H1 (cell line): Measurements from ENCODE around the gene CTBP2. TPM values are rescaled to one million over a fixed set of nuclear protein-coding genes. Genes with fewer than 3 reads are reported as not detected.

Experiments
- CTCF ChIA-PET: fragments of 300-600 bp; sonication (Branson Sonifier 250); formaldehyde crosslinking; loops from one replicate; lab custom pipeline; 2021; ENCODE audit not compliant: partially characterized antibody; lab: Charles Lee
- POLR2A ChIA-PET: fragments of 300-600 bp; sonication (Branson Sonifier 250); formaldehyde crosslinking; loops from one replicate; lab custom pipeline; 2021; ENCODE audit warnings: inconsistent platforms; ENCODE audit not compliant: partially characterized antibody; lab: Charles Lee
- DNase-seq, 2 experiments: peaks; one replicate each; pipeline versions ENCODE4 v3.0.0 to v3.0.0-alpha.2; 2010 to 2022; ENCODE audit warnings: low spot score in 2 of 2, low read depth in 1 of 2, mixed read lengths in 1 of 2
- FAIRE-seq: peaks from 2 replicates; lab custom pipeline; 2011; peaks lifted over from hg19 to GRCh38; lab: Jason Lieb, UNC
- H2AFZ ChIP-seq: 2 replicates; pipeline ENCODE4 v1.8.1; 2012; ENCODE audit warnings: low read length, inconsistent platforms
- H2AK5ac ChIP-seq: 2 replicates; pipeline ENCODE4 v1.6.1; 2013; ENCODE audit warnings: low read depth, low read length
- H2BK120ac ChIP-seq: replicated peaks from 2 replicates; pipeline ENCODE3; 2013; ENCODE audit warnings: low read depth, low read length, inconsistent platforms
- H2BK12ac ChIP-seq: 2 replicates; pipeline ENCODE4 v1.6.1; 2013; ENCODE audit warnings: low read depth, low read length
- H2BK15ac ChIP-seq: 2 replicates; pipeline ENCODE4 v1.6.1; 2013; ENCODE audit warnings: low read length
- H2BK20ac ChIP-seq: 2 replicates; pipeline ENCODE4 v1.6.1; 2013; ENCODE audit warnings: low read length
- H2BK5ac ChIP-seq: 2 replicates; pipeline ENCODE4 v1.6.1; 2013; ENCODE audit warnings: low read depth, low read length
- H3K14ac ChIP-seq: 2 replicates; pipeline ENCODE4 v1.6.1; 2013; ENCODE audit warnings: inconsistent platforms; ENCODE audit not compliant: insufficient read length
- H3K18ac ChIP-seq: 2 replicates; pipeline ENCODE4 v1.6.1; 2013; ENCODE audit warnings: low read length; ENCODE audit errors: extremely low read depth
- H3K23ac ChIP-seq: 2 replicates; pipeline ENCODE4 v1.6.1; 2013; ENCODE audit warnings: inconsistent platforms; ENCODE audit not compliant: insufficient read length
- H3K23me2 ChIP-seq: 2 replicates; pipeline ENCODE4 v1.6.1; 2013; ENCODE audit warnings: low read depth, low read length
- H3K27ac ChIP-seq: 2 replicates; pipeline ENCODE4 v1.6.1; 2011; ENCODE audit warnings: low read depth, low read length, inconsistent platforms
- H3K27me3 ChIP-seq, 4 experiments: replicated peaks in 1 of 4; 1 replicate in 1 of 4; 2 replicates in 3 of 4; pipeline versions ENCODE4 v1.6.1 to v1.8.1; 2011 to 2013; ENCODE audit warnings: low read length in 3 of 4, mild to moderate bottlenecking in 3 of 4, inconsistent platforms in 2 of 4, mixed read lengths in 2 of 4, moderate library complexity in 1 of 4; ENCODE audit not compliant: control insufficient read depth in 3 of 4, insufficient read depth in 3 of 4; ENCODE audit errors: extremely low read depth in 1 of 4
- H3K36me3 ChIP-seq, 4 experiments: 2 replicates each; pipeline versions ENCODE4 v1.6.1 to v1.8.1; 2011 to 2013; ENCODE audit warnings: mild to moderate bottlenecking in 4 of 4, low read length in 3 of 4, moderate library complexity in 2 of 4, control low read depth in 1 of 4, inconsistent platforms in 1 of 4; ENCODE audit not compliant: insufficient read depth in 4 of 4, control insufficient read depth in 2 of 4
- H3K4ac ChIP-seq: replicated peaks from 2 replicates; pipeline ENCODE3; 2013; ENCODE audit warnings: low read length, low read depth, mixed read lengths, inconsistent platforms; ENCODE audit not compliant: insufficient read length
- H3K4me1 ChIP-seq, 4 experiments: replicated peaks in 1 of 4; 1 replicate in 1 of 4; 2 replicates in 3 of 4; pipeline versions ENCODE4 v1.6.1 to v1.8.1; 2011 to 2013; ENCODE audit warnings: low read length in 3 of 4, inconsistent platforms in 2 of 4, mixed read lengths in 1 of 4; ENCODE audit not compliant: insufficient read depth in 4 of 4, control insufficient read depth in 3 of 4
- H3K4me2 ChIP-seq, 2 experiments: 2 replicates each; pipeline versions ENCODE4 v1.6.1 to v1.8.1; 2011 to 2013; ENCODE audit warnings: low read depth in 2 of 2, low read length in 2 of 2, control low read depth in 1 of 2, inconsistent platforms in 1 of 2, mild to moderate bottlenecking in 1 of 2; ENCODE audit not compliant: insufficient read depth in 1 of 2
- H3K4me3 ChIP-seq, 4 experiments: fragments of 200-600, 300-600 bp in 1 of 4; sonication (generic), shearing (Covaris generic), sonication (Bioruptor Twin) in 1 of 4; 2 replicates each; pipeline versions ENCODE4 v1.5.1 to v1.8.1; 2011 to 2016; ENCODE audit warnings: low read length in 4 of 4, low read depth in 3 of 4, control low read depth in 2 of 4, inconsistent platforms in 2 of 4, mild to moderate bottlenecking in 2 of 4, mixed read lengths in 1 of 4, moderate library complexity in 1 of 4; ENCODE audit not compliant: insufficient read depth in 2 of 4; ENCODE audit errors: extremely low read depth in 1 of 4
- H3K56ac ChIP-seq: replicated peaks from 2 replicates; pipeline ENCODE3; 2013; ENCODE audit warnings: low read depth, mild to moderate bottlenecking, mixed read lengths, low read length, inconsistent platforms; ENCODE audit not compliant: insufficient read length
- H3K79me1 ChIP-seq: 2 replicates; pipeline ENCODE4 v1.6.1; 2013; ENCODE audit warnings: low read depth, low read length, control low read depth
- H3K79me2 ChIP-seq, 2 experiments: 2 replicates each; pipeline versions ENCODE4 v1.6.1 to v1.8.1; 2012 to 2013; ENCODE audit warnings: low read length in 2 of 2, mild to moderate bottlenecking in 2 of 2, inconsistent platforms in 1 of 2; ENCODE audit not compliant: insufficient read depth in 2 of 2, control insufficient read depth in 1 of 2
- H3K9ac ChIP-seq, 4 experiments: replicated peaks in 1 of 4; 1 replicate in 1 of 4; 2 replicates in 3 of 4; pipeline versions ENCODE4 v1.6.1 to v1.8.1; 2011 to 2013; ENCODE audit warnings: low read depth in 3 of 4, low read length in 3 of 4, control low read depth in 2 of 4, mild to moderate bottlenecking in 2 of 4, moderate library complexity in 2 of 4, inconsistent platforms in 1 of 4; ENCODE audit errors: extremely low read depth in 1 of 4
- H3K9me3 ChIP-seq, 2 experiments: 2 replicates each; pipeline versions ENCODE4 v1.6.1 to v1.8.1; 2012 to 2013; ENCODE audit warnings: mild to moderate bottlenecking in 2 of 2, moderate library complexity in 2 of 2, control low read depth in 1 of 2, inconsistent platforms in 1 of 2, low read depth in 1 of 2, low read length in 1 of 2, mixed read lengths in 1 of 2; ENCODE audit not compliant: insufficient read depth in 2 of 2
- H4K20me1 ChIP-seq, 2 experiments: replicated peaks in 1 of 2; 2 replicates each; pipeline versions ENCODE3 to v1.8.1; 2011 to 2013; ENCODE audit warnings: inconsistent platforms in 2 of 2, low read length in 2 of 2, mild to moderate bottlenecking in 1 of 2; ENCODE audit not compliant: insufficient read depth in 2 of 2, control insufficient read depth in 1 of 2
- H4K5ac ChIP-seq: 2 replicates; pipeline ENCODE4 v1.6.1; 2013; ENCODE audit warnings: low read length, low read depth, mixed read lengths, inconsistent platforms; ENCODE audit not compliant: insufficient read length
- H4K8ac ChIP-seq: 2 replicates; pipeline ENCODE4 v1.8.0; 2013; ENCODE audit warnings: mild to moderate bottlenecking, moderate library complexity, low read length, inconsistent platforms; ENCODE audit not compliant: insufficient read depth; ENCODE audit errors: extremely low read depth
- H4K91ac ChIP-seq: replicated peaks from 2 replicates; pipeline ENCODE3; 2013; ENCODE audit warnings: low read length, mixed read lengths, inconsistent platforms; ENCODE audit not compliant: insufficient read length
- CREB1 ChIP-seq: IDR thresholded peaks from 2 replicates; pipeline ENCODE4 v1.6.1; 2012; ENCODE audit warnings: inconsistent platforms
- CTBP2 ChIP-seq: IDR thresholded peaks from 2 replicates; pipeline ENCODE4 v1.7.0; 2011; ENCODE audit warnings: borderline replicate concordance, mild to moderate bottlenecking, moderate library complexity, mixed read lengths, low read length; ENCODE audit not compliant: insufficient read depth, insufficient read length
- TAF7 ChIP-seq: optimal IDR thresholded peaks from 2 replicates; pipeline ENCODE3; 2011; ENCODE audit warnings: low read depth, mild to moderate bottlenecking, inconsistent platforms, low read length, moderate library complexity, borderline replicate concordance
- WGBS, 2 experiments: shearing (Covaris generic) in 1 of 2; methylation state at CpG; one replicate each; pipeline versions ENCODE4 v1.1.6 to v1.1.7; 2013 to 2015; ENCODE audit warnings: low lambda C conversion rate in 2 of 2, mixed read lengths in 2 of 2, inconsistent platforms in 1 of 2, low coverage in 1 of 2, missing lambda C conversion rate in 1 of 2; ENCODE audit not compliant: insufficient replicate concordance in 2 of 2, insufficient coverage in 1 of 2, insufficient read length in 1 of 2; ENCODE audit errors: extremely low coverage in 1 of 2, missing lambda C conversion rate in 1 of 2; 5-methylcytosine and 5-hydroxymethylcytosine counted together
- polyA plus RNA-seq, 7 experiments: library from polyadenylated mRNA; depleted of rRNA in 3 of 7; stranded (reverse) in 5 of 7; unstranded in 2 of 7; fragments of >200 nt in 5 of 7; fragments of 200-250 nt in 2 of 7; gene quantifications; 1 replicate in 5 of 7; 2 replicates in 1 of 7; 4 replicates in 1 of 7; pipeline versions ENCODE4 v1.2.1 to v1.2.3, GENCODE V29; 2011 to 2013; ENCODE audit warnings: missing spikeins in 2 of 7, mixed read lengths in 2 of 7
- total RNA-seq: library from RNA; stranded (reverse); fragmentation: NEBNext Ultra II Directional; extraction: Animal tissue kit (Norgen Biotek cat#: 25700); gene quantifications from 2 replicates; pipeline ENCODE4 v1.2.1, GENCODE V29; 2021

CTBP2 gene
- total and polyA plus RNA-seq, 2 of the 8 experiments (the other 6 are each of a cell fraction or from before 2014, with no cell fraction given), result 208 to 221 TPM

DNA sequence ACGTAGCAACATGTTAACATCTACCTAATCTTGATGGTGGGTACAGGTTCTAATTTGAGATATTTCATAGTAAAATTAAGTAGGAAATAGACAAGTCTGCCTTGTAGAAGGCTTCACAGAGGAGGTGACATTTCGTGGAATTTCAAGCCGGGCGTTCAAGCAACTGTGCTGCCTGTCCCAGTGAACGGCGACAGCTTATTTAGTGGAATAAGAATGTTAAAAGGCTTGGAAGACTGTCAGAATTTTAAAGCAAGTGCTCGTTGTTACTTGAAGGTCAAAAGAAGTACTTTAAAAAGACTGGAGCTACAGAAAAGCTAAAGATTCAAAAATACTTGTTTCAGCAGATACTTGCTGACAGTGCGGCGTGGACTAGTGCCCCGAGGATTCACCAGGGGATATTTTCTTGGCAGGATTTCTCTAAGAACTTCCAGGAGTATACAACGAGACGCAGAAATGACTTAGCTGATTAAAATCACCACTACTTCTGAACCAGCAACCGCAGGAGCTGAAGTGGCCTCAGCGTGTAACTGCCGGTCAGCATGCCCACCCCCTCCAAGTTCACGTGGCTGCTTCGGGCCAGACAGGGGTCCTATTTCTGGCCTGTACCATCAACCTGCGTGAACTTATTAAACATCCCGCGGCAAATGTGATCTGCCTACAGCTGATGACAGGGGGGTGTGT lies 46.5 kb downstream of the CTBP2 start:
- Histone ChIP-seq H3K23ac (no peak overlapping the region), H3K9ac (no peak overlapping the region), H2BK20ac (no peak overlapping the region), H2BK120ac (no peak overlapping the region), H3K36me3 (peaks cover 7 to 48% (median 11%) of the 10 kb centered on the region in 4 experiments), H4K5ac (no peak overlapping the region), H2BK12ac (no peak overlapping the region), H4K20me1 (peaks cover 68 to 82% of the 10 kb centered on the region in 2 experiments), H3K79me1 (peaks cover 37% of the 10 kb centered on the region), H2BK15ac (no peak overlapping the region), H3K56ac (no peak overlapping the region), H3K14ac (no peak overlapping the region), H3K4ac (no peak overlapping the region), H3K23me2 (no peaks in the 10 kb centered on the region), H3K4me3 (no peak overlapping the region), H3K18ac (no peak overlapping the region), H2BK5ac (no peak overlapping the region), H3K27ac (no peak overlapping the region), H4K8ac (no peak overlapping the region)
- WGBS, 2 experiments, result 91% methylated on average over 20 of the region's 20 CpGs; no CpG with 5 or more reads in 1 of the 2 experiments
- no peak for FAIRE-seq
- CTCF ChIA-PET, result interaction anchor here (1.3 to 1.4 kb wide), 2 partner anchors 10 to 25 kb away, joined by 5 read pairs; no protein-coding TSS in a partner anchor
- TF ChIP-seq CREB1, result no peak
- no peak for TF ChIP-seq CTBP2
- TF ChIP-seq TAF7, result no peak
- TF ChIP-seq, all 59 proteins: peak for 0
- H2AK5ac ChIP-seq, result no peak overlapping the region
- H3K27me3 ChIP-seq, result no peaks in the 10 kb centered on the region
- DNase-seq, result no peak
- H3K9me3 ChIP-seq, result no peaks in the 10 kb centered on the region
- POLR2A ChIA-PET, result interaction anchor here (1.0 to 1.9 kb wide), 3 partner anchors 10 to 22 kb away, joined by 3 to 8 read pairs (median 3); no protein-coding TSS in a partner anchor
- peaks cover 74 to 100% of the 10 kb centered on the region in 2 experiments for H3K79me2 ChIP-seq
- no peak overlapping the region for H4K91ac ChIP-seq
- peaks cover 10 to 30% (median 15%) of the 10 kb centered on the region in 4 experiments for H3K4me1 ChIP-seq
- no peak overlapping the region for H2AFZ ChIP-seq
- no peak overlapping the region for H3K4me2 ChIP-seq
